Nucleus accumbens (tissue), 56 donors: ENCODE results near the gene PAK3.

ENCODE experiments used
- DNase-seq, 56 donors: peaks; one replicate each; lab custom pipeline; 2025; lab: John Stamatoyannopoulos, UW

Gene PAK3

GRCh38 chrX:111257733-111258132 is 161.7 kb downstream of the PAK3 start:
- DNase-seq: no peak

- no peak for DNase-seq
Observed at GRCh38 chrX:111259559-111259958, 163.6 kb downstream of the PAK3 start.

GRCh38 chrX:111260451-111260850 is 164.5 kb downstream of the PAK3 start:
- no peak for DNase-seq

GRCh38 chrX:111262086-111262485 is 166.1 kb downstream of the PAK3 start:
- no peak for DNase-seq

- DNase-seq: no peak
Observed at GRCh38 chrX:111264385-111264784, 168.4 kb downstream of the PAK3 start.

GRCh38 chrX:111265486-111265885 is 169.5 kb downstream of the PAK3 start:
- no peak for DNase-seq

GRCh38 chrX:111268506-111268905 is 172.5 kb downstream of the PAK3 start:
- DNase-seq: no peak

- DNase-seq: no peak
Observed at GRCh38 chrX:111270339-111270738, 174.3 kb downstream of the PAK3 start, which contains the start of gene CAPN6. CAPN6 (minus strand) TSS chrX:111270483; CDS start chrX:111263936, 6,547 bp downstream.
